ENCODE results near the gene NNAT. TPM values are rescaled to one million over a fixed set of nuclear protein-coding genes. Genes with fewer than 3 reads are reported as not detected.

Gene NNAT
- total RNA-seq, 3 donors from 2014 or later, result 0.32 to 41.3 (median 4.0) TPM

GRCh38 chr20:37564388-37565133 lies 43.5 kb downstream of the NNAT start:
- no peaks in the 10 kb centered on the region for H3K9me3 ChIP-seq
- no peak overlapping the region for H3K4me3 ChIP-seq
- DNase-seq (peak in 2 of 3 donors; percentile 43 to 62), ATAC-seq (peak; percentile 86)
- H3K4me1 ChIP-seq (ENCODE audit: low read depth), result no peaks in the 10 kb centered on the region
- TF ChIP-seq CTCF (IDR thresholded peaks at IDR 0.05), result peak; percentile 72
- no peaks in the 10 kb centered on the region for H3K36me3 ChIP-seq (ENCODE audit: low read depth)
- intact Hi-C loops (cut with DNase I, micrococcal nuclease), result loop anchor here in 1 of 2 donors (5.0 to 10.0 kb wide), 2 partner anchors 430 to 658 kb away; no protein-coding TSS in a partner anchor

DNA sequence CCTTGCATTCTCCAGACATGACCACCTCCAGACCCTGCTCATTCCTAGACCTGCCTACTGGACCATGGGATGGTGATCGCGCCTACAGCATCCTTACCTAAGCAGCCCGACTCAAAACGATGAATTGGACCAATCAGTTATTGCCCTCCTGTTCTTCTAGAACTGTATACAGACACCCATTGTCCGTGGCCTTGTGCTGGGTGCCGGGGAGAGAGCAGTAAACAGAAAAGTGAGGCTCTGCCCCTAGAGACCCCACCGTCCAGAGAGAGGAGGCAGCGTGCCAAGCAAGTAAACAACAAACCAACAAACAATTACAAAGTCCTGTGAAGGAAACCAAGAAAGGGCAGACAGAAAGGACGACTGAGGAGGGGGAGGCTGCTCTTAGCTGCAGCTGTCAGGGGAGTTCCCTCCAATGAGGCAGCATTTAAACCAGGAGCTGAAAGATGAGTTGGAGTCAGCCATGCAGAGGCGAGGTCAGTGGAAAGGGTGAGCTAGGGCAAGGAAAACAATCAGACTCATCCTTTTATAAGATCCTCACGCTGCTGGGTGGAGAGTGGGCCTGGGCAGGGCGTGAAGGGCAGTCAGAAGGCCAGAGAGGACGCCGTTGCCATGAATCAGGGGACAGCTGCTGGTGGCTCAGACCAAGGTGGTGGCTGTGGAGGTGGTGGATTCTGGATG lies 44.2 kb downstream of the NNAT start:
- H3K36me3 ChIP-seq (ENCODE audit: low read depth), result no peaks in the 10 kb centered on the region
- intact Hi-C loops (cut with DNase I, micrococcal nuclease), result loop anchor here in 1 of 2 donors (10.0 kb wide), 1 partner anchor 430 kb away; no protein-coding TSS in a partner anchor
- no peak for TF ChIP-seq CTCF (IDR thresholded peaks at IDR 0.05)
- DNase-seq, result no peak
- ATAC-seq, result no peak
- H3K4me3 ChIP-seq, result no peak overlapping the region
- no peaks in the 10 kb centered on the region for H3K9me3 ChIP-seq
- no peaks in the 10 kb centered on the region for H3K4me1 ChIP-seq (ENCODE audit: low read depth)

GRCh38 chr20:37566590-37567330 lies 45.7 kb downstream of the NNAT start:
- H3K4me1 ChIP-seq (ENCODE audit: low read depth), result no peaks in the 10 kb centered on the region
- ATAC-seq (no peak), DNase-seq (no peak)
- H3K36me3 ChIP-seq (ENCODE audit: low read depth), result no peaks in the 10 kb centered on the region
- H3K9me3 ChIP-seq, result no peaks in the 10 kb centered on the region
- intact Hi-C loops (cut with DNase I, micrococcal nuclease), result loop anchor here in 1 of 2 donors (10.0 kb wide), 1 partner anchor 428 kb away; no protein-coding TSS in a partner anchor
- H3K4me3 ChIP-seq, result no peak overlapping the region
- TF ChIP-seq CTCF (IDR thresholded peaks at IDR 0.05), result no peak

DNA sequence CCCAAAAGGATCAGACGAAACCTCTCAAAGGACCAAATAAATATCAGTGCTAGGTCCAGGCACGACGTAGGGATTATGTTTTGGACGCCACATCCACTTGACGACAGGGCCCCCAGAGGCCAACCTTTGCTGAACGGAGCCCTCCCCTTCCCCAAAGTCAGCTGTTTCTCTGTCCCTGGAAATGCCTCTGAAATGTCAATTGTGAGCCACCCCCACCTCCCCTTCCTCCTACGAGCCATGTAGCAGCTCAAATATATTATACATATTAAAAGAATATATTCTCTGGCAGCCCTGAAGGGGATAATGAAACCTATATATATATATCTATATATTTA lies 46.2 kb downstream of the NNAT start:
- DNase-seq, result no peak
- Histone ChIP-seq H3K9me3 (no peaks in the 10 kb centered on the region), H3K36me3 (ENCODE audit: low read depth) (no peaks in the 10 kb centered on the region), H3K4me1 (ENCODE audit: low read depth) (no peaks in the 10 kb centered on the region), H3K4me3 (no peak overlapping the region)
- no peak for TF ChIP-seq CTCF (IDR thresholded peaks at IDR 0.05)
- no peak for ATAC-seq
- intact Hi-C loops (cut with DNase I, micrococcal nuclease), result loop anchor here in 1 of 2 donors (10.0 kb wide), 1 partner anchor 428 kb away; no protein-coding TSS in a partner anchor

- Histone ChIP-seq H3K36me3 (ENCODE audit: low read depth) (no peaks in the 10 kb centered on the region), H3K4me1 (ENCODE audit: low read depth) (no peaks in the 10 kb centered on the region), H3K9me3 (no peaks in the 10 kb centered on the region), H3K4me3 (no peak overlapping the region)
- ATAC-seq (no peak), DNase-seq (no peak)
- intact Hi-C loops (cut with DNase I, micrococcal nuclease), result loop anchor here in 1 of 2 donors (10.0 kb wide), 1 partner anchor 427 kb away; no protein-coding TSS in a partner anchor
- no peak for TF ChIP-seq CTCF (IDR thresholded peaks at IDR 0.05)
These were observed 46.9 kb downstream of the NNAT start for GRCh38 chr20:37567671-37568588.
